Lower leg skin (tissue), 4 donors: ENCODE measurements around the gene DLG2. TPM values are rescaled to one million over a fixed set of nuclear protein-coding genes. Genes with fewer than 3 reads are reported as not detected.

ENCODE experiments used
- DNase-seq, 2 donors: peaks; one replicate each; pipeline ENCODE4 v3.0.0-alpha.2; 2019; ENCODE audit warnings: low spot score in 2 of 2
- H3K4me3 ChIP-seq: fragments of 200-600 bp; sonication (generic); 2 replicates; pipeline ENCODE4 v1.5.1; 2017; ENCODE audit warnings: mild to moderate bottlenecking, low read depth; ENCODE audit not compliant: poor library complexity, severe bottlenecking
- POLR2A ChIP-seq, 2 donors: fragments of 450-650 bp; IDR thresholded peaks; one replicate each; pipeline ENCODE4 v1.6.1; 2016 to 2017; ENCODE audit warnings: antibody characterized with exemption in 2 of 2, mild to moderate bottlenecking in 1 of 2, moderate library complexity in 1 of 2
- WGBS, 2 donors: methylation state at CpG; one replicate each; pipeline ENCODE4 v1.1.5; 2018; 5-methylcytosine and 5-hydroxymethylcytosine counted together
- intact Hi-C: fragments of 100-400 bp; cut with DNase I; formaldehyde crosslinking; loops from one replicate; pipeline ENCODE4 v1.15.0; 2023; ENCODE audit warnings: low total_unique reads
- total RNA-seq, 4 donors: library from RNA; depleted of rRNA; stranded (reverse); fragments of >200 nt; gene quantifications; one replicate each; pipeline ENCODE4 v1.1.0, GENCODE V29; 2016
- TF ChIP-seq, protein P1 (sequence below), 3 donors: fragments of 450-650 bp; IDR thresholded peaks; one replicate each; pipeline ENCODE4 v1.5.1; 2016; ENCODE audit warnings: antibody characterized with exemption in 3 of 3, mild to moderate bottlenecking in 3 of 3, moderate library complexity in 2 of 3

Gene DLG2
- total RNA-seq, 4 donors from 2014 or later = 37.6 to 68.3 (median 46.0) TPM

DNA sequence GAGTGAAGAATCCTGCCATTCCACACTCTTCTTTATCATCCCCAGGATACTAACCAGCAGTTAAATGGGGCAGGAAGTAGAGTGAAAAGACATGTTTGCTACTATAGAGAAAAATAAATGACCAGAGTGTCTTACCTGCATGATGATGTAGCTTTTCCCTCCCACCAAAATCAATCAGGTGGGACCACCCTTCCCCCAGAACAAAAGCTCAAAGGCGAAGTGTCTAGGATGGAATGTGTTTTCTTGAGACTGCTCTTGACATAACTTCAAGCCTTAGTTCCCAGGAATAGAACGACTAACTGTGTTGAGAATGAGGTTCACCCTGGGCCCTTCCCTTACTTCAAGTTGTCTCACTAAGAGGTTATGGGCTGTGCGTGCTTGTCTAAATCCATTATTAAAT lies 2001.8 kb downstream of the DLG2 start:
- no peak for DNase-seq
- WGBS, 2 donors = 90 to 91% methylated on average over 3 of the region's 3 CpGs
- H3K4me3 ChIP-seq = no peak overlapping the region
- intact Hi-C loops = no loop called here
- TF ChIP-seq, protein P1, sequence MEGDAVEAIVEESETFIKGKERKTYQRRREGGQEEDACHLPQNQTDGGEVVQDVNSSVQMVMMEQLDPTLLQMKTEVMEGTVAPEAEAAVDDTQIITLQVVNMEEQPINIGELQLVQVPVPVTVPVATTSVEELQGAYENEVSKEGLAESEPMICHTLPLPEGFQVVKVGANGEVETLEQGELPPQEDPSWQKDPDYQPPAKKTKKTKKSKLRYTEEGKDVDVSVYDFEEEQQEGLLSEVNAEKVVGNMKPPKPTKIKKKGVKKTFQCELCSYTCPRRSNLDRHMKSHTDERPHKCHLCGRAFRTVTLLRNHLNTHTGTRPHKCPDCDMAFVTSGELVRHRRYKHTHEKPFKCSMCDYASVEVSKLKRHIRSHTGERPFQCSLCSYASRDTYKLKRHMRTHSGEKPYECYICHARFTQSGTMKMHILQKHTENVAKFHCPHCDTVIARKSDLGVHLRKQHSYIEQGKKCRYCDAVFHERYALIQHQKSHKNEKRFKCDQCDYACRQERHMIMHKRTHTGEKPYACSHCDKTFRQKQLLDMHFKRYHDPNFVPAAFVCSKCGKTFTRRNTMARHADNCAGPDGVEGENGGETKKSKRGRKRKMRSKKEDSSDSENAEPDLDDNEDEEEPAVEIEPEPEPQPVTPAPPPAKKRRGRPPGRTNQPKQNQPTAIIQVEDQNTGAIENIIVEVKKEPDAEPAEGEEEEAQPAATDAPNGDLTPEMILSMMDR (IDR thresholded peaks at IDR 0.05) = no peak
- TF ChIP-seq POLR2A (IDR thresholded peaks at IDR 0.05) = no peak

DNA sequence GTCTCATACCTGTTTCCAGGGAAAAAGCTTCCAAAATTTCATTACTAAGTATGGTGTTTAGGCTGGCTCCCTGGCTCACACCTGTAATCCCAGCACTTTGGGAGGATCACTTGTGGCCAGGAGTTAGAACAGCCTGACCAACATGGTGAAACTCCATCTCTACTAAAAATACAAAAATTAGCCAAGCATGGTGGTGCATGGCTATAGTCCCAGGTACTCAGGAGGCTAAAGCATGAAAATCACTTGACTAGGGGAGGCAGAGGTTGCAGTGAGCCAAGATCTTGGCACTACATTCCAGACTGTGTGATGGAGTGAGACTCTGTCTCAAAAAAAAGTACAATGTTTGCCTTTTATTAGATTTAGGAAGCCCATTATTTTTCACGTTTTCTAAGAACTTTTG lies 2009.5 kb downstream of the DLG2 start:
- DNase-seq = no peak
- WGBS, 2 donors = 78 to 80% methylated on average over 1 of the region's 1 CpG
- intact Hi-C loops = no loop called here
- TF ChIP-seq, protein P1 (IDR thresholded peaks at IDR 0.05) = no peak
- no peak for TF ChIP-seq POLR2A (IDR thresholded peaks at IDR 0.05)
- H3K4me3 ChIP-seq = no peak overlapping the region

DNA sequence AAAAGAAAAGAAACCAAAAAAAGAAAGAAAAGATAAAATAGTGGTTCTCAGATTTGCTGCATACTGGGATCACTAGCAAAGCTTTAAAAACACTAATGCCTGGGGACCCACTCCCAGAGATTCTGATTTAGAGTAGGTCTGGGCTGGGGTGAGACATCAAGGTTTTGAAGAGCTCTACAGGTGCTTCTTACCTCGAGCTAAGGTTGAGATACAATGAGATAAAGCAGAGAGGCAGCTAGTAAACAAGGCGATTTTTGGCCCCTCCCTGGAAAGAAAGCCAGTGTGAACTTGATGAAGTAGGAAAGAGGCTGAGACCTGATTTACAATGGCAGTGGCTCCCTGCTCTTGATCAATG lies 2013.4 kb downstream of the DLG2 start:
- WGBS, 2 donors = 30 to 49% methylated on average over 2 of the region's 2 CpGs
- TF ChIP-seq, protein P1 (IDR thresholded peaks at IDR 0.05) = no peak
- TF ChIP-seq POLR2A (IDR thresholded peaks at IDR 0.05) = no peak
- DNase-seq = no peak

DNA sequence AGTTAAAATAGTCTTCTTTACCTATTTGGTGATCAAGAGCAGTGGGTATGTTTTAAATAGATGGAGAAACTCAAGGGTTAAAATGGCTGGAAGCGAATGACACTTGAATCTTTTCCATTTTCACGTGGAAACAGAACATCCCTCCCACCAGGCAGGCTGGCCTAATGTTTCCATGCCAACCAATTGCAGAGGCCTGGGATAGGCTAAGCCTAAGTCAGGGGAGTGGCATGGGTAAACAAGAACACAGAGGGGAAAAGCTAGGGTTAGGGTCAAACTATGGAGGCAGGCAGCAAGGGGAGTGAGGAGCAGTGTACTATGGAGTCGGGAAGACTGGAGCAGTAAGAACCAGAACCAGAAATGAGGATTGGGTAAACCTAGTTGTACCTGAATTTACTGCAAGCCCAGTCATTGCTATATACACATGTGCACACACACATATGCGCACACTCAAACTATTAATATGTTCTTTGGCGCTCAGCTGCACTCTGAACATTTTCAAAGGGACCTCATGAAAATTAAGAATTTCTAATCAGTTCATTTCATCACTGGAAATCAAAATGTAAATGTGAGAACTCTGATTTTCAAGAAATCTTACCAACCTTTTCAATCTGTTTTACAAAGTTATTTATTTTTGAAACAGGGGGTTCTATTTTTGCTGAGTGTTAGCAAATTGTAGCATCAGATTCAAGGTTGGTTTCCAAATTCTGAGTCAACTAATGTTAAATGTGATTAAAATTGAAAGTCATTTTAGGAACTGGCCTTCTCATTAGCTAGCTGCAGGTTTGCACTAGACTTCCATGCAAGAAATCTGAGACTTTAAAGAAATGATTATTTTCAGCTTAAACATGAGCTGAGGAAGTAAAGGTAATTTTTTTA lies 2014.0 kb downstream of the DLG2 start:
- 41 to 61% methylated on average over 5 of the region's 5 CpGs for WGBS, 2 donors
- intact Hi-C loops = no loop called here
- no peak overlapping the region for H3K4me3 ChIP-seq
- DNase-seq = no peak
- TF ChIP-seq POLR2A (IDR thresholded peaks at IDR 0.05) = no peak
- TF ChIP-seq, protein P1 (IDR thresholded peaks at IDR 0.05) = no peak

More for the DNA sequence above, 2013.4 kb downstream of the DLG2 start:
- no peak overlapping the region for H3K4me3 ChIP-seq
- intact Hi-C loops = no loop called here

DNA sequence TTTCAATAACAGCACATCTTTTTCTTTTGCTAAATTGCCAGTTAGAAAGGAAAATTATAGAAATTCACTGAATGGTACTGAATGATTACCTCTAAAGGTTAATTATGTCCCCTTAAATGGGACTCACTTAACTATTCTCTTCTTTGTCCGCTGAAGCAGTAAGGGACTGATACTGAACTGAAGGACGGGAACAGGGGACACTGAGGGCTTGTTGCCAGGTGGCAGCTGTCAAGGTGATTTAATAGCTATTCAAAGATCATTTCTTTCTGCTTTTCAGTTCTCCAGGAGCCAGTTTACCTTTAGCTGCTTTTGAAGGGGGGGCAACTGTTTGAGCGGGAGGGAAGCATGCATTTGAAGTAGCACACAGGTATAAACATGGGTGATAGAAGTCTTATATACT lies 2015.5 kb downstream of the DLG2 start:
- no peak for DNase-seq
- 69 to 70% methylated on average over 3 of the region's 3 CpGs for WGBS, 2 donors

More for the DNA sequence above, 2015.5 kb downstream of the DLG2 start:
- intact Hi-C loops = no loop called here
- no peak for TF ChIP-seq POLR2A (IDR thresholded peaks at IDR 0.05)
- TF ChIP-seq, protein P1 (IDR thresholded peaks at IDR 0.05) = no peak
- no peak overlapping the region for H3K4me3 ChIP-seq
